ENCODE measurements around the gene RPA3.

Gene RPA3

DNA sequence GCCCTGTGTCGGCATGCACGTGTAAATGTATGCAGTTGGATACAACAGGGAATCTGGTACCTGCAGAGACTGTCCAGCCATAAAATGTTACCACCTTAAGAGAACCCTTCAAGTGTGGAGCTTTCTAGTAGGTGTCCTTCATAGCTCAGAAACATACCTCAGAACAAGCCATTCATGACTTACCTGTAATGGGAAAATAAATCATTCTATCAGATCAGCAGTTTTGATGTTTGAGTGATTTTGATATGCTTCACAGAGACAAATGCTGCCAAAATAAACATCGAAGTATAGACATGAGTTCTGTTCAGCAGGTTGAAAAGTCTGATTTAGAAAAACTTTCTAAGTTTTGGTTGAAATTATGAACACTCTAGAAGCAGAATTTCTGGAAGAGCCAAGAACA lies 111.4 kb downstream of the RPA3 start:
- DNase-seq (ENCODE audit: low read depth in 2 of 2), result no peak

DNA sequence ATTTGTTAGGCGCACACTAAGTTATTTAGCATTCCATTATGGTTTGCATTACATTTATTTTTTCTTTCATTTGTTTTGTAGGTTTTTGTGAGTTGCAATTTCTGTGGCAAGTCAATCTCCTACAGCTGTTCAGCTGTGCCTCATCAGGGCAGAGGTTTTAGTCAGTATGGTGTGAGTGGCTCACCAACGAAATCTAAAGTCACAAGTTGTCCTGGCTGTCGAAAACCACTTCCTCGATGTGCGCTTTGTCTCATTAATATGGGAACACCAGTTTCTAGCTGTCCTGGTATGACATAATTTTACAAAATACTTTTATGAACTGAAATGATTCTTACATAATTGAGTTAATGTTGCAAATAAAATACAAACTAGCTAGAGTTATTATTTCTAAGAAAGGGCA lies 122.2 kb downstream of the RPA3 start:
- DNase-seq (ENCODE audit: low read depth in 2 of 2), result no peak

DNA sequence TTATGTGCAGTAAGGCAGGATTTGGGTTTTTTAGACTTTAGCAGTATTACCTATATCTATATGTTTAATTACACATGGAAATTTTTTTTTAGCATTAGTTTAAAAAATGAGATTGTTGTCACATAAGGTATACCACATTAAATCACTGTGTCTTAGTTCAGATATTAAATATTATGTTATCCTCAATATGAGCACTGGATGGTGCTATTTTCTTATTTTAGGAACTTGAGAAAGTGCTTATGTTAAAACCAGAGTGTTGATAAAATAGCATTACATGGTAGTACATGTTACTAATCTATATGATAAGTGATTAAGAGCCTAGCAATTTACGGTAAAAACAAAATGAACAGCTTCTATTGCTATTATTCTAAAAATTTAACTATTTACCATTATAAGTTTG lies 123.0 kb downstream of the RPA3 start:
- DNase-seq (ENCODE audit: low read depth in 2 of 2), result no peak

Measured in stimulated activated CD4-positive, alpha-beta T cell treated with anti-CD3 and anti-CD28 coated beads, Interleukin-15, amount 100 ng/mL, for 48 hours (primary cell).